OCI-LY1 (cell line): ENCODE data around the gene IL12RB1.

Experiments used
- CTCF ChIP-seq: fragments of 200-600 bp; sonication (generic), shearing (Covaris generic); IDR thresholded peaks from 2 replicates; pipeline ENCODE4 v1.5.1; 2017; ENCODE audit warnings: mild to moderate bottlenecking, antibody characterized with exemption, low read length, moderate library complexity, mixed read lengths
- EZH2 ChIP-seq: fragments of 200-600 bp; sonication (generic), shearing (Covaris generic); IDR thresholded peaks from 2 replicates; pipeline ENCODE4 v1.8.0; 2017; ENCODE audit warnings: borderline replicate concordance, mixed run types, mild to moderate bottlenecking, antibody characterized with exemption, low read length, moderate library complexity, mixed read lengths

GRCh38 chr19:18130523-18131242, 43.9 kb upstream of the IL12RB1 start:
- no peak for TF ChIP-seq CTCF
- no peak for TF ChIP-seq EZH2
